ENCODE results near the gene RNF223.
A peak's percentile ranks its signal among the peaks of the same experiment; 100 is the strongest.
"Not testable (repeated sequence)": the region's sequence is repeated elsewhere in the genome, so short reads cannot be mapped to it uniquely, and the experiment has no call there.

Gene RNF223

DNA sequence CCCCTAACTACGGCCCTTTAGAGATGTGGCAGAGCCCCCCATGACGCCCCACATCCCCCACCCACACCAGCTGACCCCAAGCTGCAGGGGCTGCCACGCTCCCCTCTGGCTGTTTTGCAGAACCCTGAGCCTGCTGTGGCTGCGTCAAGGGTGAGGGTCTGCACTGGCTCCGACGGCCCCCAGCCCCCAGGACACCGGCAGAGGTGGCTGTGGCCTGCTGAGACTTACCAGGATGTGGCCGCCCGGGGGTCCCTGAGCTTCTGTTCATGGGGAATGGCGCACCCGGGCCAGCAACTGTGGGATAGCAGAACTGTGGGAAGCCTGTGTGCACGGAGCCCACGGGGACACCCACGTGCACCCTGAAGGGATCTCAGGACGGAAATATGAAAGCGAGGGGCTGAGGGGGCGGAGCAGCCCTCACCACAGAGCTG is 12.8 kb upstream of the RNF223 start:
- no peak for ATAC-seq

DNA sequence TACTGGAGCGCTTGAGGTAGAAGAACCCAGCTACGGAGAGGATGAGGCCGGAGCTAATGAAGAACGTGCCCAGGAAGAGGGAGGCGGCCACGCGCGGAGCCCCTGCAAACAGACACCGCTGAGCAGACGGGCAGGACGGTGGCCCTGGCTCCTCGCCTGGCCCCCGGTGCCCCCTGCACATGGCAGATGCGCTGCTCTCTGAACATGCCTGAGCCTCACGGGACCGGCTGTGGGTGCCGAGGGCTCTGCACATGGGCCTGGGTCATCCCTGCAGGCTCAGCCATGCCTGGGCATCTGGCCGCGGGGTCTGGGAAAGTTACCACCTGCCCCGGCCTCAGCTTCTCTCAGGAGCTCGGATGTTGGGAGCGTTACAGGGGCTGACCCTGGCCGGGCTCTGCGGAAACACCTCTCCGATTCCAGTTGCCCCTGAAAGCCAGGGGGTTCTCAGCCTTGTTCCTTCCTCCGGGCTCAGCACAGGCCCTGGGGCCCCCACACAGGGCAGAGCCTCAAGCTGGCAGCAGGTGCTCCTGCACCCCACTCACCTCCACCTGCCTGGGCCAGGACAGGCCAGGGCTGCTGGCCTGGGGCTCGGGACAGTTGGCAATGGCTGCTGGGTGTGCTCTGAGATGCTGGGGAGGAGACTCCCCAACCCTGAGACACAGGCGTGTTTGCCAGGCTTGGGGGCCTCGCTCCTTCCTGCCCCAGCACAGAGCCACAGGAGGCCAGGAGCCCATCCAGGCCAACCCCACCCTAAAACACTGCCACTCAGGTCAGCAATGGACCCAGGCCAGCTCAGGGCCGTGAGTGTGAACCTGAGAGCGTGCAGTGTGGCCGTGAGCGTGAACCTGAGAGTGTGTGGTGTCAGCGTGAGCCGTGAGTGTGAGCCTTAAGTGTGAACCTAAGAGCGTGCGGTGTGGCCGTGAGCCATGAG is 12.1 kb upstream of the RNF223 start:
- ATAC-seq: no peak

DNA sequence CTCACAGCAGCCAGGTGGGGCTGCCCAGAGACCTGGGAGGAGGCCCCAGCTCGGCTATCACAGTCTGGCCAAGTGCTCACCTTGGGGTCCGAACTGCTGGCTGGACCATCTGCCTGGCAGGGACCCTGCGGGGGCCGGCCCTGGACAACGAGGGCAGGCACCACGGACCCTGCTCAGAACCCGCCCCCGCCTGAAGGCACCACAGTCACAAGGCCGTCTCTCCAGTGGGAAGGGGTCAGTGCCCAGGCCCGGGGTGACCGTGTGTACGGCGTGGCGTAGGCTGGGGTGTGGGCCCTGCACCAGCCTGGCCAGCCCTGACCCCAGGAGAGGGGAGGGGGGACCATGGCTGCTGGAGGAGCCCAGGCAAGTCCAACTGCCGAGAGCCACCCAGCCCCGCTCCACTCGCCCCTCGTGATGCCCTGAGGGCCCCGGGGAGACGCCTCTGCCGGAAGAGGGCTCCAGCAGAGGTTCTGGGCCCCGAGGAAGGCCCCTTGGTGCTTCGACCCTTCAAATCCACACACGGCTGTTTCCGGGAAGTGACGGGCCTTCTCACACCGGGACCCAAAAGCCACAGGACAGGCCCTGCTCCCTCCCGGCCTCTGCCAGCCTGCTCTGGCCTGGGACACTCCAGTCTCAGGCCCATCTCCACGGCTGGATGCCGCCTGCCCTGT is 11.2 kb upstream of the RNF223 start:
- ATAC-seq: no peak

DNA sequence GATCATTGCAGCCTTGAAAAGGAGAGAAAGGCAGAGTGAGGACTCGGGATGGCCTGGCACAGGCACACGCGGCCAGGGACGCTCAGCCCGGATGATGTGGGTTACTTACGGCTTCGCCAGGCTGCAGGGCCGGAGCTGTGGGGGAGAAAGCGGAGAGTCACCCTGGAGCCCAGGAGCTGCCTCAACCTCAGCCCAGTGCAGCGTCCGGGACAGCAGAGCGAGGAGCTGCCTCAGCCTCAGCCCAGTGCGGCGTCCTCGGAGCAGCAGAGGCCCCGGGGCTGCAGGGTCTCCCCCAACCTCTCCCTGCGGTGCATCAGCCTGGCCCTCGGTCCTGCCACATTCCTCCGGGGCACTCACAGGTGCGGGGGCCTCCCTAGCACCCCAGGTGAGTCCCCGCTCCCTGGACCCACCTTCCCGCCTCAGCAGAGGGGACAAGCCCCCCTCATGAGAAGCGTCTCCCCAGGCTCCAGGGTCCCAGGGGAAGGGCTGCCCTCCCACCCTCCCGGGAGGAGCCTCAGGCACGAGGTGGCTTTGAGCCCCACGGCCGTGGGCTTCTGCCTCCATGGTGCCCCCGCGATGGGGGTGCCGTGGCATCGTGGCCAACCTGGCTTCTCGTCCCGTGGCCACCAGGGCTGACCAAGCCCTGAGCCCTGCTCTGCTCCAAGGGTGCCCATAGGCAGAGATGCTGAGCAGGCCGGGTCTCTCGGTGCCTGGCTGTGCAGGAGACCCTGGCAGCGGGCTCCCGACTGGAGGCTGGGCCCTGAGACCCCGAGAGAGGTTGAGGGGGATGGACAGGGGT is 10.5 kb upstream of the RNF223 start:
- ATAC-seq: no peak

DNA sequence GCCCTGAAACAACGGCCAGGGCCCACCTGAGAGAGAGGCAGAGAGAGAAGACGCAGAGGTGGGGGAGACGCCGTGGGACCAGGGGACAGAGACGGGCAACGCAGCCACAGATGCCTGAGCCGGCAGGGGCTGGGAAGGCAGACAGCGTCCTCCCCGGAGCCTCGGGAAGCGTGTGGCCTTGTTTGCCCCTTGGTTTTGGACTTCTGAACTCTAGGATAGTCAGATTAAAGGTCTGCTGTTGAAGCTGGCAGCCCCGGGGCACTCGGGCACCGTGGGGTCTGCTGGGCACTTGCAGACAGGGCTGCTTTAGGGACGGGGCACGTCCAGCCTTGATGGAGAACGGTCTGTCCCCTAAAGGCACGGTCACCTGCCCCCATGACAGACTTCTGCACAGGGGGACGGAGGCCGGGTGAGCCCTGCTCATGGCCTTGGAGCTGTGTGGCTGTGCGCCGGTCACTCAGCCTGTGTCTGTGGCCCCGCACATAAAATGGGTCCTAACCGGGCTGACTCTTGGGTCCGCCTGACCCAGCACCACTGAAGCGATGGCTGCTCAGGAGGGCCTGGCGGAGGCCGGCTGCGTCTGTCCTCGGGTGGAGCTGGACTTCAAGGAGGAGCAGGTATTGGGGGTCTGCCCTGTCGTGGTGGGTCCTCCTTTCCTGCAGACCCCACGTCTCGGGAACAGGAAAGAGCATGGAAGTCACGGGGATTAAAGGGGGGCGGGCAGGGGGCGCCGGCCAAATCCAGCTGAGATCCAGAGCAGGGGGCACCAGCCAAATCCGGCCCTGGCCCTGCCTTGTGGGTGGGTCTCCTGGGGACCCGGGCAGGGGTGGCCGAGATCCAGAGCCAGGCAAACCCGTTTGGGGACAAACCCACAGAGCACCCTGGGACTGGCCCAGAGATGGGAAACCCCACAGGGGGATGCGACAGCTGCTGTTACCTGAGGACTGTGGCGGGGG is 9.6 kb upstream of the RNF223 start:
- ATAC-seq: no peak

DNA sequence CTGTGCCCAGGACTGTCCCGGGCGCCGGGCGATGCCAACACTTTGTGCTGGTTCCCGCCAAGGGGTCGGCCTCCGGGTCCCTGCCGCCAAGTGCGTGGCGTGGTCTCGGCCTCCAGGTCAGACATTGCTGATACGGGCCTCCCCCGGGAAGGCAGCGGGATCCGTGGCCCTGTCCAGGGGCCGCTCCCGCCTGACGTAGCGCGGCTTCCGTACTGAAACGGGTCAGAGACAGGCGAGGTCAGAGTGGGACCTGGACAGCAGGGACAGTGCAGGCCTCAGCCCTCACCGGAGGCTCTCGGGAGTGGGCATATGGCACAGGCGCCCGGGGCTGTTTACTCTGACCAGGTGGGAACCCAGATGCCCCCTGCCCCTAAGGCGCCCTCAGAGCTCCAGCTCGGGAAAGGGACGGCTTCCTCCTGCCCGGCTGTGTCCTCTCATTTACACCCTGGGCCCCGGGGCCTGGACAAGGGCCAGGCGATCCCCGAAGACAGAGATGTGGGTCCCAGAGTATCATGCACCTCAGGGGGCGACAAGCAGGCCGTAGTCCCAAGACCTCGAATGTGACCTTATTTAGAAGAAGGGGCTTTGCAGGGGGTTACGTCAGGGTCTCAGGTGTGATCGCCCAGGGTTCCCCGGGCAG is 8.8 kb upstream of the RNF223 start:
- ATAC-seq: no peak

DNA sequence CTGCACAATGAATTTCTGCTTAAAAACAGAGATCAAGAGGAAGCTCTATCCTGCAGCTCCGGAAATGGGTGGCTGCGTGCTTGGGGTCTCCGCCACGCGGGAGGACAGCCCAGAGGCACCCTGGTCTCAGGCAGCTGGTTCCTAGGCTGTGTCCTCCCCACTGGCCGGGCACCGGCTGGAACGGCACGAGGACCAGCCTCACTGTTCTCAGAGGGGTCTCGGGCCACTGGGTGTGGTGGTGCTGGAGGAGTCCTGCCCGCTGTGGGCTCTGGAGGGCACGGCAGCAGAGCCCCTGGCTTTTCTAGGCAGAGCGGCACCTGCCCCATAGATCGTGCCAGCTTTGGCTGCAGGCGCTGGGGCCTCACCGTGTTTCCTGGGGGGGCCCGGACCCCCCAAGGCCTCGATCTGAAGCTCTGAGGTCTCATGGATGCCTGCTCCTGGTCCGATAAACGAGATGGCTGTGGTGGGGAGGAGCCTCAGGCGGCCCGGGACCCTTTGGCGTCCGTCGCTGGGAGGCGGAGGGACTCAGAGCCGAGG is 8.2 kb upstream of the RNF223 start:
- ATAC-seq: no peak

DNA sequence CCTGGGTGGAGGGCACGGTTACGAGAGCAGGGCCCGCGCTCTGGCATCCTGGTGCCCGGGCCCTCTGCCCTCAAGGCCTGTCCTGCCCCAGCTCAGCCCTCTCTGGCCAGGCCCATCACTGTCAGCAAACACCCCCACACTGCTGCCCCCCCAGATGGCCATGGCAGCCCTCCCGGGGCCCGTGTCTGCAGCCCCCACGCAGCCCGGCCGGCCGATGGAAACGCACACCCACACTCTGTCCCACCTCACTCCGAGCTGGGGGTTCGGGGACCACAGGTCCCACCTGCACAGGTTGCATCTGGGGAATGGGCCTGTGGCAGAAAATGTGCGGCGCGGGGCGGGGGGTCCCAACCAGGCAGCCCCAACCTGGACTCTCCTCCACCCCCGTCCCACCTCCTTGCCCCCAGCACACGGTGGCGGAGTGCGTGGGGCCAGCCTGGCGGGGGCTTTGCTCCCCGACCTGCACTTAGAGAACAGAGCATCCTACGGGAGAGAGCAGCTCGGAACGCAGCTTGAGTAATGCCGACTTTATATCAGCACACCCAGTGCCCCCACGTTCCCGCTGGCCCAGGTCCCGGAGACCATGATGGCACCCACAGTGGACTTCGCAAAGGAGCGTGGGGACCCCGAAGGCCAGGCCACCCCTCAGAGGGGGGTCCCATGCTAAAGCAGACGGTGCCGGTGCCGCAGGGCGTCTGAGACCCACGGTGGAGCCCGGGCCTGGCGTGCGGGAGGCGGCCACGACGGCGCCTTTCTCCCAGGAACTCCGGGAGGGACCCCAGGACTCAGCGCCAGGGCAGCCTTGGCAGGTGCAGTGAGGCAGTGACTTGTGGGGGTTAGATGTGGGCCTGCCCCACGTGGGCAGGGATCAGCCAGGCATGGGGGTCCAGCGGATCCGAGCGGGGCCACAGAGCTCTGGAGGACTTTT is 7.5 kb upstream of the RNF223 start:
- ATAC-seq: no peak

DNA sequence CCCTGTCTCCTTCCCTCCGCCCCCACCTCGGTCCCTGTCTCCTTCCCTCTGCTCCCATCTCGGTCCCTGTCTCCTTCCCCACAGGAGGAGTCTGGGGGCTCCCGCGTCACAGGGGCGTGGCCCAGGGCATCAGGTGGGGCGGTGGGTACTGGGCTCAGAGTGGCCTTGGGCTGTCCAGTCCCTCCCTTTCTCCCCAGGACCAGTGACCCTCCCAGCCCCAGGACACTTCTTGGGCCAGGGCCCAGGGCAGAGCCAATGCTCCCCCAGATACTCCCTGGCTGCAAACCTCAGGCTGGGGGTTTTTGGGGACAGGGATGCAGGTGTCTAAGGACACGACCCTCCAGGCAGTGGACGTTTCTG is 6.8 kb upstream of the RNF223 start:
- no peak for ATAC-seq

DNA sequence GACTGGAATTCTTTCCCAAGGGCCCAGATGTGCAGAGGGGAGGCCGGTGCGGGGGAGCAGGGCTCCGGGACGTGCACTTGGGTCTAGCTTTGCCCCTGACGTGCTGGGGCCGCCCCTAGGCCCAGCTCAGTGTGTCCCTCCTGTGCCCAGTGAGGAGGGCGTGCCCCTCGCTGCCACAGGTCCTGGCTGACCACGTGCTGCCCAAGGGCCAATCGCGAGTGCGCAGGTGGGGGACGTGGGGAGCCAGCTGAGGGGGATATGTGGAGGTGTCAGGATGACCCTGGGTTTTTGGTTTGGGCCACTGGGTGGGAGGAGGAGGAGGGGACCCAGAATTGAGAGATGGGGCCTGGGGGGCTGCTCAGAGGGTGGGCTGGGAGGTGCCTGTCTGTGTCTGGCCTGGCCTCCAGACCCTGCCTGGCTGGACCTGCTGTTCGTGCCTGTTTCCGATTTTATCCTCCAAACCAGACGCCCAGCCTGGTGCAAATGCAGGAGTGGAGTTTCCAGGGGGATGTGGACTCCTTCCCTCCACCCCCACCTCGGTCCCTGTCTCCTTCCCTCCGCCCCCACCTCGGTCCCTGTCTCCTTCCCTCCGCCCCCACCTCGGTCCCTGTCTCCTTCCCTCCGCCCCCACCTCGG is 6.1 kb upstream of the RNF223 start:
- peak; percentile 28 to 39 for ATAC-seq

DNA sequence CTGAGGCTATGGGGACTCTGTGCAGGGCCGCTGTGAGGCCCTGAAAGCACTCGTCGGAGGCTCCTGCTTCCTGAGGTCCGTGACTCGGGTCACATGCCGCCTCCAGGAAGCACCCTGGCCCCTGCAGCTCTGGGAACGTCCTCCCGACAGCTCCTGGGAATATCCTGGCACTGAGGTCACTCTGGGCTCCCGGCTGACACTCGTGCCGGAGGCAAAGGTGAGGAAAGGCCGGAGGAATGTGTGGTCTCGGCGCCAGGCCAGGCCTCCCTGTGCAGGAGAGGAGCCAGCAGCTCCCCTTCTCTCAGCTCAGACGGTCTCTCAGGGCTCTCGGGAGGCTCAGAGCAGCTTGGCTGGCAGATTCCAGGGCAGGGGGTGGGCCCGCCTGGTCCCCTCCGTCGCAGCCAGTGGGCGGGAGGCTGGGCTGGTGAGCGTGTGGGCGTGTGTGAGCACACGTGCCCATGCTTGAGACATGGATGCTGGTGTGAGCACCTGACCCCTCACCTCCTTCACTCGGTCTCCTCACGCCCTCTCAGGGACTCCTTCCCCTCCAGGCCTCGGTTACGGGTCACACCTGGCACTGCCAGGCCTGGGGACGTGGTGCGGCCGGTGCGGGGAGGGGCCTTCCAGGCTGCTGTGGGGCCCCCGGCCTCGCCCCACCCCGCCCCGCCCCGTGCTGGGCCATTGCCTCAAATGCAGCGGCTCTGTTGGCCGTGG is 5.5 kb upstream of the RNF223 start:
- peak; percentile 53 to 60 for ATAC-seq

DNA sequence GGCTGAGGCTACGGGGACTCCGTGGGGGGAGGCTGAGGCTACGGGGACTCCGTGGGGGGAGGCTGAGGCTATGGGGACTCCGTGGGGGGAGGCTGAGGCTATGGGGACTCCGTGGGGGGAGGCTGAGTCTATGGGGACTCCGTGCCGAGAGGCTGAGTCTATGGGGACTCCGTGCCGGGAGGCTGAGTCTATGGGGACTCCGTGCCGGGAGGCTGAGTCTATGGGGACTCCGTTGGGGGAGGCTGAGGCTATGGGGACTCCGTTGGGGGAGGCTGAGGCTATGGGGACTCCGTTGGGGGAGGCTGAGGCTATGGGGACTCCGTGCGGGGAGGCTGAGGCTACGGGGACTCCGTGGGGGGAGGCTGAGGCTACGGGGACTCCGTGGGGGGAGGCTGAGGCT is 3.3 kb upstream of the RNF223 start:
- not testable (repeated sequence) for ATAC-seq

DNA sequence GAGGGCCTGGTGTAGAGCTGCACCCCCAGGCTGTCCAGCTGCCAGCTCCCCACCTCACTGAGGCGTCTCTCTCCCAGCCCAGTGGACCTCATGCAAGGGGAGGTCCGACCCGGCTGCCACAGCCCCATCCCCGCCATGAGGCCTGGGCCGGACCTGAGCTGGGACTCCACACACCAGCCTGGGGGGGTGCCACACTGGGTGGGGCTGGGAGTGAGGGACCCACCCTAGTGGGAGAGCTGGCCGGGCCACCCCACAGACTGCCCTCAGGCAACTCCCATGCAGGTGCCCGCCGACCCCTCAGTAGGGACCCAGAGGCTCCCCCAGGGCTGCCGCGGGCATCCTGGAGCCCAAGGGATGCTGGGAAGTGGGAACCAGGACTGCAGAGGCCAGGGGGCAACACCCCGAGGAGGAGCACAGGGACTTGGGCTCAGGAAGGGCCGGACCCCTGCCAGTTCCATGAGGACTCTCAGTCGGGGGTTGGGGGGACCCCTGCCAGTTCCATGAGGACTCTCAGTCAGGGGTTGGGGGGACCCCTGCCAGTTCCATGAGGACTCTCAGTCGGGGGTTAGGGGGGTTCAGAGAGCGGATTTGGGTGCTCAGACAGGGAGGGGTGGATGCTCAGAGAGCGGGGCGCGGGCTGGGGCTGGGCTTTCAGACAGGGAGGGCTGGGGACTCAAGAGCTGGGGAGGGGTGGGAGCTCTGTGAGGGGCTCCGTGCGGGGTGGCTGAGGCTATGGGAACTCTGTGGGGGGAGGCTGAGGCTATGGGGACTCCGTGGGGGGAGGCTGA is 1.2 kb upstream of the RNF223 start:
- no peak for ATAC-seq

DNA sequence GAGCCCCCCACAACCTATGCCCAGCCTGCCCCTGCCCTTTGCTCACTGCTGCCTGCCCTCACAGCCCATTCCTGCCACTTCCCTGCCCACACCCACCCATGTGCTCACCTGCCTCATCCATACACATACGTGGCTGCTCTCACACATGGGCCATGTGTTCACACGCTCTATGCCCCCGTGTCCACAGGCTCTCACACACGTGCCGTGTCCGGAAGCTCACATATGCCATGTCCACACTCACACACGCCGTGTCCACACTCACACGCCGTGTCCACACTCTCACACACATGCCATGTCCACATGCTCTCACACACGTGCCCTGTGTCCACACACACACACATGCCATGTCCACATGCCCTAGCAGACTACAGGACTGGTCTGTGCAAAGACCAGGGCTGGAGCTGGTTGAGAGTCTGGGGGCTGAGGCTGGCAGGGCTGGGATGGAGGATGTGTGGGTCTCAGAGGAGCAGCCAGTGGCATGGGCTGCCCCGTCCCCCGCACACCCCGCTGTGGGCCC is 583 bp upstream of the RNF223 start:
- no peak for ATAC-seq

DNA sequence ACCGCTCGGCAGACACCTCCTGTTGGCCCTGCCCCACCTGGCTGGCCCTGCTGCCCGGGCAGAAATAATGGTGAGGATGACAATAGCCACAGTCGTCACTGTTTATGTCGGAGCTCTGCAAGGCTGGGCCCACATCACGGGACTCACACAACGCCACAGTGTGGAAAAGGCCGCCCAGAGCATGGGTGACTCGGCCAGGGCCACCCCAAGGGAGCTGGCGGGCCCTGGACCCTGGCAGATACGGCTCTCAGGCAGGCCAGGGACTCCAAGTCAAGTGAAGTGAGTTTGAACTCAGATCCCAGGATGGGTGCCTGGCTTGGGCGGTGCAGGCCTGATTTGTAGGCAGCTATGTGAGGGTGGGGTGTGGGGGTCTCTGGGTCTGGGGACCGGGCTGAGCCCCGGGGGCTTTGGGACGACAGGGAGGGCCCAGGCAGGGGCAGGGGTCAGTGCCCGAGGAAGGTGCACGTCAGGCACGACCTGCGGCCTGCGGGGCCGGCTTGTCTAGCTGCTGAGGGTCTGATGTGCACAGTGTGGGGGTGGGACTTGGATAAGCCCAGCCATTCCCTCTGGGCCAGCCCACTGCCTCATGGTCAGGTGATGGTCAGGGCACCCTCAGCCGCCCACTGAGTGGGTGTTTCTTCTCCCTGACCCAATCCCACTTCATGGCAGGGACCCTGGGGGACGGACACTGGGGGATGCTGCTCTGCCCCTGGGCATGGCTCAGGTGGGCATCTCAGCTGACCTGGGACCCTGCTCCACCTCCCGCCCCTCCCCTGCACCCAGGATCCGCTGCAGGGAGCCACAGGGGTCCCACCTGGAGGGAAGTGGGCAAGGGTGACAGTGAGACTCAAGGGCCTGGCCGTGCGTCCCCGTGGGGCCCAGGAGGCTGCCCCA is 1.0 kb downstream of the RNF223 start:
- no peak for ATAC-seq

DNA sequence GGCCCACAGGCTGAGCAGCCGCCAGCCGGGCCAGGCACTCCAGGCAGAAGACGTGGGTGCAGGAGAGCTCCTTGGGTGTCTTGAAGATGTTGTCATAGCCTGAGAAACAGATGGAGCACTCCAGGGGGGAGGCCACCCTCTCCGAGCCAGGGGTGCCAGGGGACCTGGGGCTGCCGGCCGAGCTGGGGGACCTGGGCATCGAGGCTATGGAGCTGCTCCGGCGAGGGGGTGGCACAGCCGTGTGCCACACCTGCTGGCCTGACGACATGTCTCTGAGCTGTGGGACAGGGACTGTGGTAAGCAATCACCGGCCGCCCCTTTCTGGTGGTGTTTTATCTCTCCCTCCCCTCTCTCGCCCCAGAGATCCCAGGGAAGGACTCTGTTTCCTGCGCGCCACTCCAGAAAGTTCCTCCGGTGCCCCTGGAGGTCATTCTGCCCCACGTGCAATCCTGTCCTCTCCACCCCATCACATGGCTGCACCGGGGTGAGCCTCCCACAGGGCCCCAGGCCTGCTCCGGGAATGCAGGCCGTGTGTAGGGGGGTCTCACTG is 1.7 kb downstream of the RNF223 start:
- ATAC-seq: no peak
